DOHH2 (cell line): Measurements from ENCODE around the gene ATP6V0A1.
A peak's percentile ranks its signal among the peaks of the same experiment; 100 is the strongest.
"Not testable (repeated sequence)": the region's sequence is repeated elsewhere in the genome, so short reads cannot be mapped to it uniquely, and the experiment has no call there.

ENCODE experiments used
- H3F3A ChIP-seq: fragments of 200-600 bp; sonication (generic), shearing (Covaris generic); 2 replicates; pipeline ENCODE4 v1.6.0; 2016; ENCODE audit warnings: antibody characterized with exemption, mild to moderate bottlenecking; ENCODE audit not compliant: control insufficient read depth, insufficient read depth
- H3K27ac ChIP-seq: fragments of 200-600 bp; sonication (generic); 2 replicates; pipeline ENCODE4 v1.5.1; 2014; ENCODE audit warnings: low read depth, mild to moderate bottlenecking, low read length, moderate library complexity
- H3K27me3 ChIP-seq: fragments of 200-600 bp; sonication (generic); 2 replicates; pipeline ENCODE4 v1.6.1; 2014; ENCODE audit warnings: mild to moderate bottlenecking, low read length, mixed read lengths; ENCODE audit not compliant: control insufficient read depth
- H3K36me3 ChIP-seq: fragments of 200-600 bp; sonication (generic); 2 replicates; pipeline ENCODE4 v1.6.1; 2014; ENCODE audit warnings: mild to moderate bottlenecking, low read length, moderate library complexity, mixed read lengths; ENCODE audit not compliant: control insufficient read depth
- H3K4me1 ChIP-seq: fragments of 200-600 bp; sonication (generic); 2 replicates; pipeline ENCODE4 v1.6.1; 2014; ENCODE audit warnings: mild to moderate bottlenecking, low read length, mixed read lengths; ENCODE audit not compliant: control insufficient read depth
- H3K4me2 ChIP-seq: fragments of 200-600 bp; sonication (generic); 2 replicates; pipeline ENCODE4 v1.6.0; 2014; ENCODE audit warnings: mild to moderate bottlenecking, low read length, moderate library complexity
- H3K4me3 ChIP-seq: fragments of 200-600 bp; sonication (generic); 2 replicates; pipeline ENCODE4 v1.5.1; 2014; ENCODE audit warnings: mild to moderate bottlenecking, low read length, mixed read lengths
- H3K79me2 ChIP-seq: fragments of 200-600 bp; sonication (generic); 2 replicates; pipeline ENCODE4 v1.6.1; 2014; ENCODE audit warnings: mild to moderate bottlenecking, low read length, mixed read lengths; ENCODE audit not compliant: control insufficient read depth
- H3K9me2 ChIP-seq: fragments of 200-600 bp; sonication (generic); replicated peaks from 2 replicates; pipeline ENCODE4 v1.6.1; 2014; ENCODE audit warnings: mild to moderate bottlenecking, low read length, mixed read lengths; ENCODE audit not compliant: control insufficient read depth
- H3K9me3 ChIP-seq: fragments of 200-600 bp; sonication (generic); 2 replicates; pipeline ENCODE4 v1.6.1; 2014; ENCODE audit warnings: antibody characterized with exemption, low read length, mixed read lengths; ENCODE audit not compliant: control insufficient read depth, insufficient read depth
- H4K20me1 ChIP-seq: fragments of 200-600 bp; sonication (generic); 2 replicates; pipeline ENCODE4 v1.6.0; 2014; ENCODE audit warnings: low read depth, mild to moderate bottlenecking, antibody characterized with exemption, low read length, moderate library complexity; ENCODE audit not compliant: control insufficient read depth, insufficient read depth
- EZH2phosphoT487 ChIP-seq: fragments of 200-600 bp; sonication (generic); IDR thresholded peaks from 2 replicates; pipeline ENCODE4 v1.6.1; 2017; ENCODE audit warnings: borderline replicate concordance, mild to moderate bottlenecking, antibody characterized with exemption, low read length, moderate library complexity, mixed read lengths
- TF ChIP-seq, protein P1 (sequence below): fragments of 200-600 bp; sonication (generic); IDR thresholded peaks from one replicate; pipeline ENCODE4 v1.5.1; 2014; ENCODE audit warnings: antibody characterized with exemption, mild to moderate bottlenecking, low read depth, low read length; ENCODE audit not compliant: poor library complexity, severe bottlenecking

Gene ATP6V0A1

DNA sequence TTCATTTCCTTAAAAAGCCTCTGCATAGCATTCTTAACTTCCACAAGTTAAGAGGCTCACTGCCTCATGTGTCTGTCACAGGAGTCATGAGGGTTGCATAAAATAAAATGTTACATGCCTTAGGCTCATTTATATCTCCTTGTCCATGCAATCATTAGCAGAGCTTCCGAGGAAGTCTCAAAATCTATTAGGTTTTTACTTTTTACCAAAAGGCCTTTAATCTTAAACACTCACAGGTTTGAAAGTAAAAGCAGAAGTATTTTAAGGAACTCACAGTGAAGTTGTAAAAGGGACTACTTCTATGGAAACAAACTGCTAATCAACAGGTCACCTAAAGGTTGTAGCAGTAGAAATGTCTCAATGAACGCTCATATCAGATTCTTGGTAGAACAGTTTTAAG lies 5.2 kb upstream of the ATP6V0A1 start:
- no peak overlapping the region for H3K4me2 ChIP-seq
- H3K4me3 ChIP-seq = no peak overlapping the region
- H3K9me2 ChIP-seq = no peaks in the 10 kb centered on the region
- H3K4me1 ChIP-seq = peaks cover 26% of the 10 kb centered on the region
- H3K27ac ChIP-seq = no peak overlapping the region
- H3K9me3 ChIP-seq = no peaks in the 10 kb centered on the region
- TF ChIP-seq, protein P1, sequence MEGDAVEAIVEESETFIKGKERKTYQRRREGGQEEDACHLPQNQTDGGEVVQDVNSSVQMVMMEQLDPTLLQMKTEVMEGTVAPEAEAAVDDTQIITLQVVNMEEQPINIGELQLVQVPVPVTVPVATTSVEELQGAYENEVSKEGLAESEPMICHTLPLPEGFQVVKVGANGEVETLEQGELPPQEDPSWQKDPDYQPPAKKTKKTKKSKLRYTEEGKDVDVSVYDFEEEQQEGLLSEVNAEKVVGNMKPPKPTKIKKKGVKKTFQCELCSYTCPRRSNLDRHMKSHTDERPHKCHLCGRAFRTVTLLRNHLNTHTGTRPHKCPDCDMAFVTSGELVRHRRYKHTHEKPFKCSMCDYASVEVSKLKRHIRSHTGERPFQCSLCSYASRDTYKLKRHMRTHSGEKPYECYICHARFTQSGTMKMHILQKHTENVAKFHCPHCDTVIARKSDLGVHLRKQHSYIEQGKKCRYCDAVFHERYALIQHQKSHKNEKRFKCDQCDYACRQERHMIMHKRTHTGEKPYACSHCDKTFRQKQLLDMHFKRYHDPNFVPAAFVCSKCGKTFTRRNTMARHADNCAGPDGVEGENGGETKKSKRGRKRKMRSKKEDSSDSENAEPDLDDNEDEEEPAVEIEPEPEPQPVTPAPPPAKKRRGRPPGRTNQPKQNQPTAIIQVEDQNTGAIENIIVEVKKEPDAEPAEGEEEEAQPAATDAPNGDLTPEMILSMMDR = no peak
- TF ChIP-seq EZH2phosphoT487 = no peak
- H4K20me1 ChIP-seq = peaks cover 3% of the 10 kb centered on the region; the same call in 1 of the 2 replicates
- peaks cover 21% of the 10 kb centered on the region for H3F3A ChIP-seq
- H3K79me2 ChIP-seq = no peaks in the 10 kb centered on the region
- no peaks in the 10 kb centered on the region for H3K36me3 ChIP-seq
- peaks cover 53% of the 10 kb centered on the region for H3K27me3 ChIP-seq

- not testable (repeated sequence) for H3K79me2 ChIP-seq, H3K4me2 ChIP-seq, H3K36me3 ChIP-seq, H3K9me3 ChIP-seq, H3K9me2 ChIP-seq, H3K4me3 ChIP-seq, H3K27ac ChIP-seq
- Histone ChIP-seq H3F3A (peaks cover 33% of the 10 kb centered on the region), H4K20me1 (peaks cover 12% of the 10 kb centered on the region; the same call in 1 of the 2 replicates), H3K27me3 (peaks cover 68% of the 10 kb centered on the region), H3K4me1 (peaks cover 41% of the 10 kb centered on the region)
These were observed 3.7 kb upstream of the ATP6V0A1 start for GRCh38 chr17:42454987-42455386.

DNA sequence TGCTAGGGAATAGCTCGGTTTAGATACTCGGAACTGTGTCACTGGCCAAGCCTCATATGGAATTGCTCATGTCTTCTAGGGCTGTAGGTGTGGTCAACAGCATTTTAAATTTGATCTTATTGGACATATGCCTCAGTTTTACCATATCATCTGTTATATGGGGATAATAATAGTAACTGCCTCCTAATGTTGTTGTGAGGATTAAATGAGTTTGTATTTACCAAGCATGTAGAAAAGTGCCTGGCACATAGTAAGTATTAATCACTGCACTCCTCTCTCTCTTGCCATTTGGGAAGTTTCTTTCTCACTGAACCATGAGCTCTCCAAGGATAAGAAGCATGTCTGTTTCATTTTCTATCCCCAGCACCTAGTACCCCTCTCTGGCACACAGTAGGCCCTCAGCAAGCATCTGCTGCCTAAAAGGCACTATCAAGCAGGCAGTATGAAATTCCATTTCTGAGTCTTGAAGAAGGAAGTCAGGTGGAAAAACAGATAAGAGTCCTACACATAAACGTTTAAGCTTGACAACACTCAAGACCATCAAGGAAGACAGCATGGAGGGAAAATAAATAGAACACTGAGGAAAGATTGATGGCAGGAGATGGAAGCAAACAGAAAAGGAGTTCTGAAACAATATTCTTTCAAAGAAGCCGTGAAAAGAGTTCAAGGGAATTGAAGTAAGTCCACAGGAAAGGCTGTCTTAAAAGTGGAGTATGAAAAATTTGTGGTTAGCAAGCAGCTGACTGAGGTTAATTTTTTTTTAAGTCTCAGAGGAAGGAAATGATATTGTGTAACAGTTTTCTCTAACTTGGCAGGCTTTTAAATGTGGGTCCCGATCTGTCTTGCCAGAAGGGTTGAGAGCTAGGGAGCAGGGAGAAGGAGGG lies 2.2 kb upstream of the ATP6V0A1 start:
- H3K27me3 ChIP-seq = peaks cover 80% of the 10 kb centered on the region
- H3F3A ChIP-seq = peaks cover 37% of the 10 kb centered on the region
- no peaks in the 10 kb centered on the region for H3K79me2 ChIP-seq
- H3K9me2 ChIP-seq = no peaks in the 10 kb centered on the region
- no peak overlapping the region for H3K27ac ChIP-seq
- peak; percentile 84; the same call in 1 of the 2 replicates for TF ChIP-seq EZH2phosphoT487
- TF ChIP-seq, protein P1 = no peak
- peak overlapping the region; percentile 24 for H3K4me3 ChIP-seq
- H3K4me2 ChIP-seq = peak overlapping the region; percentile 56
- peaks cover 21% of the 10 kb centered on the region; the same call in 1 of the 2 replicates for H4K20me1 ChIP-seq
- peaks cover 51% of the 10 kb centered on the region for H3K4me1 ChIP-seq
- H3K36me3 ChIP-seq = no peaks in the 10 kb centered on the region
- H3K9me3 ChIP-seq = no peaks in the 10 kb centered on the region
